Measurements from ENCODE around the gene OR5T3. TPM values are rescaled to one million over a fixed set of nuclear protein-coding genes. Genes with fewer than 3 reads are reported as not detected.
"Not testable (repeated sequence)": the region's sequence is repeated elsewhere in the genome, so short reads cannot be mapped to it uniquely, and the experiment has no call there.

OR5T3 gene
- total RNA-seq (2022) (not detected in 2 replicates), Bru-seq, nascent RNA (not detected), BruChase-seq, experiment 1, labeled RNA remaining after a 2-hour chase (not detected), BruChase-seq, experiment 2, labeled RNA remaining after a 6-hour chase (not detected)
- long read RNA-seq: 0 reads

GRCh38 chr11:56251954-56252353, at the start of gene OR5T3:
OR5T3 (plus strand) TSS chr11:56252254; CDS start chr11:56252254, 0 bp downstream.
- DNase-seq: no peak
- Mint-ChIP-seq H3K36me3 (ENCODE audit: insufficient read depth, unreplicated experiment) (no peaks in the 10 kb centered on the region), H3K27me3 (ENCODE audit: insufficient read depth, unreplicated experiment) (no peaks in the 10 kb centered on the region), H3K9me3 (ENCODE audit: unreplicated experiment) (no peaks in the 10 kb centered on the region), H3K4me3 (ENCODE audit: unreplicated experiment) (no peak within 1 kb of the TSS), H3K27ac (ENCODE audit: unreplicated experiment) (no peak within 1 kb of the TSS), H3K4me1 (ENCODE audit: low read depth, unreplicated experiment) (no peaks in the 10 kb centered on the region)
- no TSS peak for BruUV-seq (replicated peaks)
- Histone ChIP-seq H3K27me3 (replicated peaks; ENCODE audit: control insufficient read depth, insufficient read depth, low read length) (no peaks in the 10 kb centered on the region), H3K9me3 (no peaks in the 10 kb centered on the region), H3K4me1 (no peaks in the 10 kb centered on the region), H3K4me3 (ENCODE audit: low read depth, low read length) (no peak within 1 kb of the TSS), H3K36me3 (ENCODE audit: control insufficient read depth, insufficient read depth, low read length) (no peaks in the 10 kb centered on the region)
- ChIA-PET CTCF (no interaction called here), POLR2A (no interaction called here)
- intact Hi-C loops (cut with micrococcal nuclease; ENCODE audit: unreplicated experiment): no loop called here
- TF ChIP-seq CTCF (IDR thresholded peaks at IDR 0.05; ENCODE audit: insufficient read depth in 1 of 2, low read depth in 1 of 2, low read length in 1 of 2, severe bottlenecking in 1 of 2, unreplicated experiment in 1 of 2): no peak

- DNase-seq: no peak
- ChIA-PET CTCF (no interaction called here), POLR2A (no interaction called here)
- H3K4me1 ChIP-seq: no peaks in the 10 kb centered on the region
- H3K9me3 ChIP-seq: no peaks in the 10 kb centered on the region
- Mint-ChIP-seq H3K27ac (ENCODE audit: unreplicated experiment) (no peak overlapping the region), H3K36me3 (ENCODE audit: insufficient read depth, unreplicated experiment) (no peaks in the 10 kb centered on the region), H3K9me3 (ENCODE audit: unreplicated experiment) (no peaks in the 10 kb centered on the region), H3K4me1 (ENCODE audit: low read depth, unreplicated experiment) (no peaks in the 10 kb centered on the region), H3K4me3 (ENCODE audit: unreplicated experiment) (no peak overlapping the region), H3K27me3 (ENCODE audit: insufficient read depth, unreplicated experiment) (no peaks in the 10 kb centered on the region)
- H3K4me3 ChIP-seq (ENCODE audit: low read depth, low read length): no peak overlapping the region
- intact Hi-C loops (cut with micrococcal nuclease; ENCODE audit: unreplicated experiment): no loop called here
- no peaks in the 10 kb centered on the region for H3K27me3 ChIP-seq (replicated peaks; ENCODE audit: control insufficient read depth, insufficient read depth, low read length)
- no TSS peak for BruUV-seq (replicated peaks)
- no peaks in the 10 kb centered on the region for H3K36me3 ChIP-seq (ENCODE audit: control insufficient read depth, insufficient read depth, low read length)
- no peak for TF ChIP-seq CTCF (IDR thresholded peaks at IDR 0.05; ENCODE audit: insufficient read depth in 1 of 2, low read depth in 1 of 2, low read length in 1 of 2, severe bottlenecking in 1 of 2, unreplicated experiment in 1 of 2)
Observed at GRCh38 chr11:56207790-56208189, 44.3 kb upstream of the OR5T3 start.

- no peak for TF ChIP-seq CTCF (IDR thresholded peaks at IDR 0.05; ENCODE audit: insufficient read depth in 1 of 2, low read depth in 1 of 2, low read length in 1 of 2, severe bottlenecking in 1 of 2, unreplicated experiment in 1 of 2)
- intact Hi-C loops (cut with micrococcal nuclease; ENCODE audit: unreplicated experiment): no loop called here
- Mint-ChIP-seq H3K4me1 (ENCODE audit: low read depth, unreplicated experiment) (no peaks in the 10 kb centered on the region), H3K27ac (ENCODE audit: unreplicated experiment) (no peak overlapping the region), H3K9me3 (ENCODE audit: unreplicated experiment) (peaks cover 11% of the 10 kb centered on the region), H3K36me3 (ENCODE audit: insufficient read depth, unreplicated experiment) (no peaks in the 10 kb centered on the region), H3K4me3 (ENCODE audit: unreplicated experiment) (no peak overlapping the region), H3K27me3 (ENCODE audit: insufficient read depth, unreplicated experiment) (no peaks in the 10 kb centered on the region)
- POLR2A ChIA-PET: no interaction called here
- DNase-seq: no peak
- no peaks in the 10 kb centered on the region for H3K36me3 ChIP-seq (ENCODE audit: control insufficient read depth, insufficient read depth, low read length)
- no peak overlapping the region for H3K4me3 ChIP-seq (ENCODE audit: low read depth, low read length)
- BruUV-seq (replicated peaks): no TSS peak
- H3K4me1 ChIP-seq: no peaks in the 10 kb centered on the region
- 0 out of 2 replicates have a peak, but pooled peaks cover 4% of the 10 kb centered on the region for H3K9me3 ChIP-seq
- CTCF ChIA-PET: no interaction called here
- no peaks in the 10 kb centered on the region for H3K27me3 ChIP-seq (replicated peaks; ENCODE audit: control insufficient read depth, insufficient read depth, low read length)
Observed at GRCh38 chr11:56214537-56214936, 37.5 kb upstream of the OR5T3 start.

- intact Hi-C loops (cut with micrococcal nuclease; ENCODE audit: unreplicated experiment); H3K36me3 ChIP-seq (ENCODE audit: control insufficient read depth, insufficient read depth, low read length); H3K27me3 Mint-ChIP-seq (ENCODE audit: insufficient read depth, unreplicated experiment); H3K9me3 ChIP-seq; H3K4me1 ChIP-seq; BruUV-seq (replicated peaks); H3K4me1 Mint-ChIP-seq (ENCODE audit: low read depth, unreplicated experiment); POLR2A ChIA-PET; CTCF ChIA-PET; H3K27me3 ChIP-seq (replicated peaks; ENCODE audit: control insufficient read depth, insufficient read depth, low read length); H3K4me3 ChIP-seq (ENCODE audit: low read depth, low read length); H3K27ac Mint-ChIP-seq (ENCODE audit: unreplicated experiment); H3K36me3 Mint-ChIP-seq (ENCODE audit: insufficient read depth, unreplicated experiment): not testable (repeated sequence)
- peaks cover 20% of the 10 kb centered on the region for H3K9me3 Mint-ChIP-seq (ENCODE audit: unreplicated experiment)
- peak overlapping the region; percentile 19 for H3K4me3 Mint-ChIP-seq (ENCODE audit: unreplicated experiment)
- peak in 1 of 2 experiments; percentile 24 for DNase-seq
Observed at GRCh38 chr11:56219735-56220134, 32.3 kb upstream of the OR5T3 start.
